Karpas-422 (cell line): ENCODE measurements around the gene HMOX2. TPM values are rescaled to one million over a fixed set of nuclear protein-coding genes. Genes with fewer than 3 reads are reported as not detected.

Experiments
- DNase-seq: peaks from one replicate; pipeline ENCODE4 v3.0.0-alpha.2; 2015
- H2AFZ ChIP-seq: fragments of 200-600 bp; sonication (generic); 2 replicates; pipeline ENCODE4 v1.6.1; 2014; ENCODE audit warnings: antibody characterized with exemption, low read length, mixed read lengths
- H3K27ac ChIP-seq: fragments of 200-600 bp; sonication (generic); 2 replicates; pipeline ENCODE4 v1.5.1; 2014; ENCODE audit warnings: mild to moderate bottlenecking, low read length, moderate library complexity
- H3K27me3 ChIP-seq: fragments of 200-600 bp; sonication (generic); 2 replicates; pipeline ENCODE4 v1.6.1; 2014; ENCODE audit warnings: low read length, mixed read lengths
- H3K36me3 ChIP-seq: fragments of 200-600 bp; sonication (generic); 2 replicates; pipeline ENCODE4 v1.6.1; 2014; ENCODE audit warnings: low read length, mixed read lengths; ENCODE audit not compliant: insufficient read depth
- H3K4me1 ChIP-seq: fragments of 200-600 bp; sonication (generic); 2 replicates; pipeline ENCODE4 v1.6.1; 2014; ENCODE audit warnings: mild to moderate bottlenecking, low read length, mixed read lengths
- H3K4me2 ChIP-seq: fragments of 200-600 bp; sonication (generic); 2 replicates; pipeline ENCODE4 v1.6.1; 2014; ENCODE audit warnings: low read length, low read depth, mild to moderate bottlenecking; ENCODE audit not compliant: poor library complexity, severe bottlenecking
- H3K4me3 ChIP-seq: fragments of 200-600 bp; sonication (generic); 2 replicates; pipeline ENCODE4 v1.5.1; 2014; ENCODE audit warnings: mild to moderate bottlenecking, antibody characterized with exemption, low read length, mixed read lengths
- H3K79me2 ChIP-seq: fragments of 200-600 bp; sonication (generic); 2 replicates; pipeline ENCODE4 v1.6.1; 2014; ENCODE audit warnings: mild to moderate bottlenecking, low read length, mixed read lengths
- H3K9ac ChIP-seq: fragments of 200-600 bp; sonication (generic); 2 replicates; pipeline ENCODE4 v1.6.0; 2014; ENCODE audit warnings: low read length
- H3K9me2 ChIP-seq: fragments of 200-600 bp; sonication (generic), shearing (Covaris generic); replicated peaks from 2 replicates; pipeline ENCODE4 v1.6.0; 2014; ENCODE audit warnings: mild to moderate bottlenecking, low read length, moderate library complexity; ENCODE audit not compliant: insufficient read depth
- H3K9me3 ChIP-seq: fragments of 300-700, 200-600 bp; sonication (generic); 2 replicates; pipeline ENCODE4 v1.6.1; 2014; ENCODE audit warnings: low read length, mixed read lengths
- H4K20me1 ChIP-seq: fragments of 200-600 bp; sonication (generic); 2 replicates; pipeline ENCODE4 v1.6.1; 2014; ENCODE audit warnings: mild to moderate bottlenecking, antibody characterized with exemption, low read length, low read depth; ENCODE audit not compliant: insufficient read depth
- total RNA-seq: library from RNA; depleted of rRNA; stranded (reverse); fragments of >200 nt; shearing (Covaris generic); gene quantifications from 2 replicates; pipeline ENCODE4 v1.2.3, GENCODE V29; 2014; ENCODE audit warnings: low replicate concordance

Gene HMOX2
- total RNA-seq, 1 experiment from 2014 or later: 50.1 TPM

- Histone ChIP-seq H3K4me2 (no peak overlapping the region), H3K4me3 (no peak overlapping the region), H3K9me2 (no peaks in the 10 kb centered on the region), H3K9ac (no peak overlapping the region), H2AFZ (no peak overlapping the region), H3K36me3 (peaks cover 43% of the 10 kb centered on the region), H3K79me2 (peaks cover 9% of the 10 kb centered on the region; the same call in 1 of the 2 replicates), H3K27me3 (no peaks in the 10 kb centered on the region), H3K9me3 (no peaks in the 10 kb centered on the region), H3K4me1 (peaks cover 8% of the 10 kb centered on the region), H3K27ac (no peak overlapping the region), H4K20me1 (no peaks in the 10 kb centered on the region)
- DNase-seq: no peak
These were observed 38.8 kb upstream of the HMOX2 start for GRCh38 chr16:4437366-4437765.

DNA sequence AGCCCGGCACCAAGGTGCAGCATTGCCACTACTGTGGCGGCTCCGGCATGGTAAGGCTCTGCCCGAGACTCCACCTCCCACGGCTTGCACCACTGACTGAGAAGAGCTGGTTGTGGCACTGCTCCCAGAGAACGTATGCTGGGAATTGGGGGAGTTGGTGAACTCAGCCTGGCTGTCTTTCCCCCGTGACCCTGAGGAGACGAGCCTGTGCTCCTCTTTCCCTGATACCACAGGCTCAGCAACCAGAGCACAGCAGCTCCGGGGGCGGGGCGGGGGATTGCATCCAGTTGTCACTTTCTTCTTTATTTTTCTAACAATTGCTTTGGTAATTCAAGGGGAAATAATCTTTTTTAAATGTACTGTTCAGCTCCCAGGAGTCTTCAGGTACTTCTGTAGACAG, 33.8 kb upstream of the HMOX2 start:
- no peak overlapping the region for H3K4me3 ChIP-seq
- H3K36me3 ChIP-seq: peaks cover 38% of the 10 kb centered on the region
- no peaks in the 10 kb centered on the region for H4K20me1 ChIP-seq
- H3K79me2 ChIP-seq: no peaks in the 10 kb centered on the region
- no peak overlapping the region for H2AFZ ChIP-seq
- no peak overlapping the region for H3K27ac ChIP-seq
- no peaks in the 10 kb centered on the region for H3K27me3 ChIP-seq
- no peaks in the 10 kb centered on the region for H3K9me3 ChIP-seq
- H3K4me2 ChIP-seq: no peak overlapping the region
- no peak overlapping the region for H3K9ac ChIP-seq
- H3K4me1 ChIP-seq: peaks cover 8% of the 10 kb centered on the region
- no peak for DNase-seq
- no peaks in the 10 kb centered on the region for H3K9me2 ChIP-seq

DNA sequence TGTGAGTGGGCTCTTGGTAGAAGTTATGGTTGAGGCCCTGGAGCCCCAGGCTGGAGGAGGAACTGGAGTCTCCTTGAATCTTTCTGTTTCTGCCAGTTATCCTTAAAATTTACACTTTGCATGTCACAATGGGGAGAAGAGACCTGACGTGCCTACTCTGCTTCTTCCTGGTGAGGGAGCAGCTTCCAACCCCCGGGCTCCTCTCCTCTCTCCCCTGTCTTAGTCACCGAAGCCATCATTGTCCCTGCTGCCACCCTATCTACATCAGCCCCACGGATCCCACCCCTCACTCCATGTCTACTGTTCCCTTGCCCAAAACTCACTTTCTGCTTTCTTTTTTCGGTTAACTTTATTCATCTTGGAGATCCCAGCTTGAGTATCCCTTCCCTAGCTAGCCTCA, 32.9 kb upstream of the HMOX2 start:
- Histone ChIP-seq H3K9ac (no peak overlapping the region), H2AFZ (no peak overlapping the region), H3K9me3 (no peaks in the 10 kb centered on the region), H3K27me3 (no peaks in the 10 kb centered on the region), H3K27ac (no peak overlapping the region), H3K9me2 (no peaks in the 10 kb centered on the region), H3K4me1 (peaks cover 8% of the 10 kb centered on the region), H3K79me2 (no peaks in the 10 kb centered on the region), H3K36me3 (peaks cover 35% of the 10 kb centered on the region), H4K20me1 (no peaks in the 10 kb centered on the region), H3K4me2 (no peak overlapping the region), H3K4me3 (no peak overlapping the region)
- DNase-seq: no peak

- Histone ChIP-seq H3K27ac (no peak overlapping the region), H4K20me1 (no peaks in the 10 kb centered on the region), H3K9me2 (no peaks in the 10 kb centered on the region), H3K79me2 (no peaks in the 10 kb centered on the region), H3K4me2 (no peak overlapping the region), H3K9ac (no peak overlapping the region), H3K27me3 (no peaks in the 10 kb centered on the region), H2AFZ (no peak overlapping the region), H3K4me3 (no peak overlapping the region), H3K36me3 (peaks cover 35% of the 10 kb centered on the region), H3K9me3 (no peaks in the 10 kb centered on the region), H3K4me1 (peaks cover 8% of the 10 kb centered on the region)
- no peak for DNase-seq
These were observed 32.2 kb upstream of the HMOX2 start for GRCh38 chr16:4443986-4444385.

DNA sequence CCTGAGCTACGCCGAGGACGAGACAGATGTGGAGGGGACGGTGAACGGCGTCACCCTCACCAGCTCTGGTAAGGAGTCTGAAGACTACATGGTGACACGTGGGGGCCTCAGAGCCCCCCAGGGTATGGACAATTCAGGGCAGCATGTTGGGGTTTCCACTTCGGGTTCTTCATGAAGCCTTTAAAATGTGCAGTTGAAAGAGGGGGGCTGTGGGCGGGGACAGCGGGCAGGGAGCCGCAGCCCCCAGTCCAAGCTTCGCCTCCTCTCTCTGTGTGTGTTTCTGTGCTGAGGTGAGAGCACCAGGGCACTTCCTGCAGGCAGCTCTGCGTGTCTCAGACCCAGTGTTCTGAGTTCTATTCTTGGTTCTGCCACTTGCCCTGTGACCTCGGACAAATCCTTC, 25.8 kb upstream of the HMOX2 start:
- no peaks in the 10 kb centered on the region for H3K9me2 ChIP-seq
- H3K4me2 ChIP-seq: no peak overlapping the region
- H3K9me3 ChIP-seq: no peaks in the 10 kb centered on the region
- no peaks in the 10 kb centered on the region for H3K27me3 ChIP-seq
- H3K79me2 ChIP-seq: no peaks in the 10 kb centered on the region
- no peak overlapping the region for H3K4me3 ChIP-seq
- DNase-seq: no peak
- H3K4me1 ChIP-seq: no peaks in the 10 kb centered on the region
- H2AFZ ChIP-seq: no peak overlapping the region
- H3K27ac ChIP-seq: no peak overlapping the region
- H3K36me3 ChIP-seq: peaks cover 16% of the 10 kb centered on the region
- no peak overlapping the region for H3K9ac ChIP-seq
- H4K20me1 ChIP-seq: peaks cover 4% of the 10 kb centered on the region; the same call in 1 of the 2 replicates

GRCh38 chr16:4450931-4451519, 25.2 kb upstream of the HMOX2 start:
- H3K79me2 ChIP-seq: no peaks in the 10 kb centered on the region
- H3K27me3 ChIP-seq: no peaks in the 10 kb centered on the region
- peaks cover 4% of the 10 kb centered on the region; the same call in 1 of the 2 replicates for H4K20me1 ChIP-seq
- peaks cover 16% of the 10 kb centered on the region for H3K36me3 ChIP-seq
- no peak overlapping the region for H3K27ac ChIP-seq
- DNase-seq: no peak
- H3K4me3 ChIP-seq: no peak overlapping the region
- H3K9ac ChIP-seq: no peak overlapping the region
- no peaks in the 10 kb centered on the region for H3K9me2 ChIP-seq
- H2AFZ ChIP-seq: no peak overlapping the region
- no peak overlapping the region for H3K4me2 ChIP-seq
- H3K9me3 ChIP-seq: no peaks in the 10 kb centered on the region
- no peaks in the 10 kb centered on the region for H3K4me1 ChIP-seq

DNA sequence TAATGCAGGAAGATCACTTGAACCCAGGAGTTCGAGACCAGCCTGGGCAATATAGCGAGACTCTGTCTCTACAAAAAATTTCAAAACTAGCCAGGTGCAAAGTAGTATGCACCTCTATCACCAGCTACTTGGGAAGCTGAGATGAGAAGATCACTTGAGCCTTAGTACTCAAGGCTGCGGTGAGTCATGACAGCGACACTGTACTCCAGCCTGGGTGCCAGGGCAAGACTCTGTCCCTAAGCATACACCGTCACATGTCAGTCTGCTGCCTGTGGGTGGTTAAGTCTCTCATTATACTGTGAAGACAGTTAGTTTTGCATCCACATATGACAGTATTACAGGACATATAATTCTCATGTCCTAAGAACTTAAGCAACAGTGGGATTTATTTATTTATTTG, 23.5 kb upstream of the HMOX2 start:
- no peaks in the 10 kb centered on the region for H3K27me3 ChIP-seq
- no peaks in the 10 kb centered on the region for H3K79me2 ChIP-seq
- H4K20me1 ChIP-seq: peaks cover 4% of the 10 kb centered on the region; the same call in 1 of the 2 replicates
- no peak for DNase-seq
- no peak overlapping the region for H3K27ac ChIP-seq
- H3K9me3 ChIP-seq: no peaks in the 10 kb centered on the region
- no peak overlapping the region for H3K9ac ChIP-seq
- H3K4me3 ChIP-seq: no peak overlapping the region
- H2AFZ ChIP-seq: no peak overlapping the region
- H3K4me2 ChIP-seq: no peak overlapping the region
- no peaks in the 10 kb centered on the region for H3K4me1 ChIP-seq
- H3K9me2 ChIP-seq: no peaks in the 10 kb centered on the region
- peaks cover 9% of the 10 kb centered on the region for H3K36me3 ChIP-seq

DNA sequence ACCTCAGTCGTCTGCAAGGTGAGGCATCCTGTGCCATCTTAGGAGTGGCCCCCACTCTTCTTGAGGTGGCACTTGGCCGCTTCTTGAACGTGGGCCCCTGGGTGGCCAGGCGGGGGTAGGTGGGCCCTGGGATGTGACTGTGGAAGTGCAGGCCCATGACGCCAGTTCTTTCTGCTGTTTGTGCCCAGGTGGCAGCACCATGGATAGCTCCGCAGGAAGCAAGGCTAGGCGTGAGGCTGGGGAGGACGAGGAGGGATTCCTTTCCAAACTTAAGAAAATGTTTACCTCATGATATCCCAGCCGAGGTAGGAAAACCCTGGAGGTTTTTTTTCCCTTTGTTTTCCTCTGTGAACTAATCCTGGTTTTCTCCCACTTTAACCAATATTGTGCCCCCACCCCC, 21.6 kb upstream of the HMOX2 start:
- Histone ChIP-seq H3K27ac (no peak overlapping the region), H2AFZ (no peak overlapping the region), H3K4me2 (no peak overlapping the region), H3K9me2 (no peaks in the 10 kb centered on the region), H3K4me1 (no peaks in the 10 kb centered on the region), H3K9me3 (no peaks in the 10 kb centered on the region), H3K79me2 (no peaks in the 10 kb centered on the region), H3K9ac (no peak overlapping the region), H3K27me3 (no peaks in the 10 kb centered on the region), H4K20me1 (peaks cover 4% of the 10 kb centered on the region; the same call in 1 of the 2 replicates), H3K36me3 (peaks cover 12% of the 10 kb centered on the region), H3K4me3 (no peak overlapping the region)
- no peak for DNase-seq
